Muscle of arm (tissue), 12 donors: ENCODE measurements around the gene TTPAL. TPM values are rescaled to one million over a fixed set of nuclear protein-coding genes. Genes with fewer than 3 reads are reported as not detected.

Experiments used
- DNase-seq: peaks from one replicate; pipeline ENCODE4 v3.0.0-alpha.2; 2013
- polyA plus RNA-seq, 12 donors: library from polyadenylated mRNA; unstranded; fragments of 120-200 nt; gene quantifications; one replicate each; pipeline ENCODE4 v1.2.1, GENCODE V29; 2013; ENCODE audit not compliant: insufficient read length in 12 of 12

TTPAL gene
- polyA plus RNA-seq, 12 donors: 3.9 to 13.7 (median 6.8) TPM; not detected in 1

- no peak for DNase-seq
Measured at GRCh38 chr20:44532981-44533331, 57.3 kb downstream of the TTPAL start.

- DNase-seq: no peak
Measured at GRCh38 chr20:44533928-44534327, 58.3 kb downstream of the TTPAL start.

GRCh38 chr20:44536175-44536574 lies 60.5 kb downstream of the TTPAL start:
- no peak for DNase-seq

- no peak for DNase-seq
Measured at GRCh38 chr20:44537993-44538392, 62.3 kb downstream of the TTPAL start.

- no peak for DNase-seq
Measured at GRCh38 chr20:44540834-44541233, 65.2 kb downstream of the TTPAL start.

GRCh38 chr20:44541992-44542391 lies 66.3 kb downstream of the TTPAL start:
- DNase-seq: no peak

GRCh38 chr20:44542890-44543289 lies 67.2 kb downstream of the TTPAL start:
- no peak for DNase-seq

GRCh38 chr20:44543358-44543757 lies 67.7 kb downstream of the TTPAL start:
- no peak for DNase-seq

Other genes starting within 250 kb of the TTPAL start
- 1 to 10 TPM in 1 of 12 donors, under 1 TPM in 6, not detected in 5; 0.09 to 1.0 (median 0.30) TPM for gene GDAP1L1, start 228.6 kb upstream of the TTPAL start, polyA plus RNA-seq
- gene FITM2, start 164.7 kb upstream of the TTPAL start, polyA plus RNA-seq: 10 to 100 TPM in 1 of 12 donors, 1 to 10 TPM in 10, not detected in 1; 5.3 to 10.3 (median 7.2) TPM
- gene R3HDML, start 138.8 kb upstream of the TTPAL start, polyA plus RNA-seq: not detected
- gene HNF4A, start 120.2 kb upstream of the TTPAL start, polyA plus RNA-seq: 10 to 100 TPM in 1 of 12 donors, under 1 TPM in 5, not detected in 6; 0.04 to 40.5 (median 0.30) TPM
- gene SERINC3, start 46.2 kb downstream of the TTPAL start, polyA plus RNA-seq: 10 to 100 TPM in 11 of 12 donors, not detected in 1; 38.1 to 61.1 (median 54.9) TPM
- 10 to 100 TPM in 11 of 12 donors, not detected in 1; 37.8 to 59.4 (median 46.1) TPM for gene PKIG, start 106.7 kb downstream of the TTPAL start, polyA plus RNA-seq
- gene ADA, start 175.8 kb downstream of the TTPAL start, polyA plus RNA-seq: 10 to 100 TPM in 2 of 12 donors, 1 to 10 TPM in 9, not detected in 1; 4.1 to 10.7 (median 6.8) TPM
- under 1 TPM in 9 of 12 donors, not detected in 3; 0.07 to 0.32 (median 0.14) TPM for gene CCN5, start 239.5 kb downstream of the TTPAL start, polyA plus RNA-seq